Endometrial microvascular endothelial cells (primary cell): Measurements from ENCODE around the gene ATP5F1B. TPM values are rescaled to one million over a fixed set of nuclear protein-coding genes. Genes with fewer than 3 reads are reported as not detected.

Source experiments
- in situ Hi-C: cut with HindIII; loops from 2 replicates; pipeline ENCODE4 v1.10.0; 2017; ENCODE audit warnings: low sequenced_read_pairs, low pct_unique_long_range_greater_than_20kb; ENCODE audit errors: inconsistent ontology term
- total RNA-seq: library from RNA; depleted of rRNA; stranded (reverse); fragments of >200 nt; gene quantifications from one replicate; pipeline ENCODE4 v1.2.3, GENCODE V29; 2015; ENCODE audit errors: inconsistent ontology term

Gene ATP5F1B
- total RNA-seq, 1 donor from 2014 or later = 703 TPM

DNA sequence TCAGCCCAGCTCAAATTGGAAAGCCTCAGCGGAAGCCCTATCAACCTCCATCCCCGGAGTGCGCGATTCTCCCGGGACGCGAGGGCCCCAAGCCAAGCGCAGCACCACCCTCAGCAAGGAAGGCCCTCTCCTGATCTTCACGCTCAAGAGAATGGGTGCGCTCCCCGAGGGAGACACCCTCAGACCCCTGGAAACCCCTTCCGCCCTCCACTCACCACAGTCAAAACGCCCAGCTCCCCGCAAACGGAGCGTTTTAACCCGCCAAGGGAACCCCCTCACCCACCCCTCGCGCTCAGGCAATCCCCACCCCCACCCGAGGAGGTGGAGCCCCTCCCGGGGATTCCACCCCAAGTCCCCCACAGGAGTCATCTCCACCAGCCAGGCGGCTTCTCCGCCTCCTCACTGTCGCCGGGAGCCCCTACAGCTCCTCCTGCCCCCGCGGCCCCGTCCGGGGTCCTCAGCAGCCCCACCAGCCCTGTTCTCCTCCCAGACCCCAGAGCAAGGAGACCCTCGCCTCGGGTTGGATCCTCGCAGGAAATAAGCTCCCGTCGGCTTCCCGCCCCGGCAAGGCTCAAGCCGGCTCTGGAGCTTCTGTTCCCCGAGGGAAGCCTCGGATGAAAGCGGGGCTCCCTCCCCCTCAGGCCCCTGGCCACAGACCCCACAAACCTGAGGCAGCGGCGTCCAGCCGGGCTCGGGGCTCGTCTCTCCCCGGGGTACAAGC is 16.2 kb downstream of the ATP5F1B start:
- in situ Hi-C loops = loop anchor here (10.0 kb wide), 1 partner anchor 105 kb away; the partner anchor contains the start of gene RBMS2

DNA sequence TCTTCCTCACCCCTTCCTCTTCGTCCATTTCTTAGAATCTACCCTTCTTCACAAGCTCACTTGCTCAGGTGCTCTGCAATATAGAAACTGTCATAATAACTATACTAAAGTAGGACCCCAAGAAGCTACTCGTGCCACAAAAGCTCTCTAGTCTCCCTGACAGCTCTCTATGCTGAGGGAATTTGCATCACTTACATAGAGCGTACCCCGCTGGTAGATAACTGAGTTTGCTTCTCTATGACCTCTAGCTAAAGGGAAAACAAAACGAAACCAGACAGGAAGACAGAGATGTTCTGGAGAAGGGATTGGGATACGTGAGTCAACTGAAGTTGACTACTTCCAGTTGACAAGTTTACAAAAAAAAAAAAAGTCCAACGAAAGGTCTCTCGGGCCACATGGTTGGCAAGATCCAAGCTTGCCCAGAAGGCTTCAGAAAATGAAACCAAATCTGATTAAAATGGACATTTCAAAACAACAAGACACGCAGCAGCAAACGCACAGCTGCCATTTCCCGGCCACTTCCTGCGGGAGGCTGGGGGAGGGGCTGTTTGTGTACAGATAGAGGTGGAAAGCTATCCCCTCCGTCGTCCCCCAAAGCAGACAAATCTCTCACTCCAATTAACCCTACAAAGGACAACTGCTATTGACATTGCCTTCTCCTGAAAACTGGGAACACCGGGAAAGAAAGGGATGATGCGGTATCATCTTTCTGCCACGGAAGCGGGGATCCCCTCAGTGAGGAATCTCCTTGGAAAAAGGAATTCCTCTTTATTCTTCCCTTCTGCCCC is 16.9 kb downstream of the ATP5F1B start:
- in situ Hi-C loops = loop anchor here (10.0 kb wide), 1 partner anchor 104 kb away; the partner anchor contains the start of gene RBMS2

DNA sequence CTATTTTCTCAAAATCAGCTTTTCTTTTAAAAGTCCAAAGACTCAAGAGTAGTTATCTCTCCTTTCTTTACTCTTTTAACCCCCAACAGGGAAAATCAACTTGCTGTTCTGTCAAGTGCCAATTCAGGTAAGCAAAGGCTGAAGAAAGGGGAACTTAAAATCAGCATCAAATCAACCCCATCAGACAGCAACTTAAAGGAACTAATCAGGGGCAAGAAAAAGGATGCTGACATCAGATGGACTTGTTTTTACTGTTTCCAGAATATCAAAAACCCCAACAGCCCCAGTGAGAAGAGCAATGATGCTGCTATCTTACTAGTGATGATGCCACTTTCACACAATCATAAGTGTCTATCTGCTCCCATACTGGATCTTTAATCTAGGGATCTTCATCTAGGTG is 19.1 kb downstream of the ATP5F1B start:
- in situ Hi-C loops = loop anchor here (10.0 kb wide), 1 partner anchor 102 kb away; the partner anchor contains the start of gene RBMS2

DNA sequence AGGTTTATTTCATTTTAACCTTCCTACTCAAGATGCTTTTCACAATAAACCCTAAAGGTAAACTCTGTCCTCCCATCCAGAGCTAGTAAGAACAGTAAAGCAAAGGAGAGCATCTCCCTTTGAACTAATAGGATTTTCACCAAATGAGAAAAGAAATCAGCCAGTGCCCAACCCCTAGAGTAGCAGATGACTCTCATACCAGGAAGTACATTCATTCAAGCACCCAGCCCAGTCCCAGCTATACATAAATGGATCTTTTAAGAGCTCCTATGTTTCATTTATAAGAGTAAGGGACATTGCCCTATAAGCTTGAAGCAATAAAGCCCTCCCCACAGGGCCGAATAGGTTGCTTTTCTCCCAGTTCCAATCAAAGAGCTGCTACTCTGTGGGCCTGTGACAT is 23.2 kb downstream of the ATP5F1B start:
- in situ Hi-C loops = loop anchor here (10.0 kb wide), 1 partner anchor 98 kb away; the partner anchor contains the start of gene RBMS2

DNA sequence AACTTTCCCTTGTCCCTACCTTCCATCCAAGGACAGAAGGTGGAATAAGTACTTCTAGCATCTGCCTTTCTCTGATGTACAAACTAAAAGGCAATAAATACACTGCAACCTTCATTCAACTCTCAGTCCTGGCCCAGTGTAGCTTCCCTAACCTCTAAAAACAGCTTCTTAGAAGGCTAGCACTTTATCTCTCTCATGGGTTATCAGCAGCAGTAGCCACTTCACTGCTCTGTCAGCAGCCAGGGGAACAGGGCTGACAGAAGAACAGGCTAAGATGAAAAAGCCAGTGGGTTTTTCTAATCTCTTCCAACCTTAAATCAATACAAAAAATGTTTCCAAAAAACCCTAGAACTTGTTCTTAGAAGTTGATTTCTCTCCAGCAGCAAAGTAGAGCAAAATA is 28.9 kb downstream of the ATP5F1B start:
- in situ Hi-C loops = no loop called here

DNA sequence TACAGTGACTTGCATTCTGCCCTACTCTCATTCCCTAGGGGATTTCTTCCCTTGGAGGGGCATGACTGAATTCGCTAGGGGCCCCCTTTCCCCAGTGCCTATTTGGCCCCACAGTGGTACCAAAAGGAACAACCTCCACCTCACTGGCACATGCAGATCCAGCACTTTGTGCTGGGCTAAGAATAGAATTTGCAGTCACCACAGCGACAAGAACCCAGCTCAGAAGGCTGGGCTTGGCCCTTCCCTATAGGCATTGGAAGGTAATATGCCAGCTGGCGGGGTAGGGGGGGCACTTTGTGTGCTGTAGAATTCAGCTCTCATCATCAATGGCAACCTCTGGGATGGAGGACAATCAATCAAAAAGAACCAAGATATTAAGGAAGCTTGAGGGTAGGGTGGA is 29.5 kb downstream of the ATP5F1B start:
- in situ Hi-C loops = no loop called here

DNA sequence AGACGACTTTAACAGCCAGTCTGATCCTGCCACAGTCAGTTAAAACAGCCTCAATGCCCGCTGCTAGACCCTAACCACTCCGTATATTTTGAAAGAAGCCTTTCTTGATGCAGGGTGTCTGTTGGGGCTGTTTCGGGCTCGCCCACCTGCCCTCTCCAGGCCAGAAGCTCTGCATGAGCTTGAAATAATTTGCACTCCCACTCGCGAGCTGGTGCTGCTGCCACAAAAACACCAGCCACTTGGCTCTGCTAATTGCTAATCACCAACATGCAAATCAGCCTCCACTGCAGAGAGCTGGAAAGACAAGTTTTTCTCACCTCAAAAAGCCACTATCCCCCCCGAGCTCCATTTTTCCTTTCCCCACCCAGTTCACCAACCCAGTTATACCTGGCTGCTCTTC is 31.2 kb downstream of the ATP5F1B start:
- in situ Hi-C loops = no loop called here

DNA sequence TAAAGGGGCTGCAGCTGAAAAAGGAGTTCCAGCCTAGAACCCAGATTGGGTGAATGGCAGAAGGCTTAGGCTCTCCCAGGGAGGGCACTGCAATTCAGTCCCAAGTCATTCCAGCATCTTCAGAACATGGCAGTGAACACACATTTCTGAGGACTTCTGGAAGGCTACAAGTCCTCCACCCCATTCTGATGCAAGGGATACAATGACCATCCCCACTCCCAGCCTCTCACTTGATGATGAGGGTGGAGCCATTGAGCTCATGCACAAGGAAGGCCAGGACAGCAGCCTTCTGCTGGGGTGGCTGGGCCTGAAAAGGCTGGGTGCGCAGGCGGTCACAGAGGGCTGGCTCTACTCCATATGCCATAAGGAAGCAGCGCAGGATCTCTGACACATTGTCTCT is 41.4 kb downstream of the ATP5F1B start:
- in situ Hi-C loops = no loop called here

DNA sequence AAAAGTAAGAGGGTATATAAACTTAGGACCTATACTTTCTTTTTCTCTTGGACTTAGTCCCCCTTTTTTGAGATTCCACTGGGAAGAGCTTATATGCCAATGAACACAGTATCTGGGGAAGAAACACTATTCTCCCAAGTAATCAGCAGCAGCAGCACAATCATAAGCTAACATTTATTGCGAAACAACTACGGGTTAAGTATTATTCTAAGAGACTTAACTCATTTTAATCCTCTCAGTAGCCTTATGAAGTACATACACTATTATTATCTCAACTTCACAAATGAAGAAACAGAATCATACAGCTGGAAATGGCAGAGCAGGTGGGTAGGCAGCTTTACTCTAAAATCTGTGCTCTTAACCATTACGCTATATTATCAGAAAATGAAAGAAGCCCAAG is 43.5 kb downstream of the ATP5F1B start:
- in situ Hi-C loops = no loop called here

DNA sequence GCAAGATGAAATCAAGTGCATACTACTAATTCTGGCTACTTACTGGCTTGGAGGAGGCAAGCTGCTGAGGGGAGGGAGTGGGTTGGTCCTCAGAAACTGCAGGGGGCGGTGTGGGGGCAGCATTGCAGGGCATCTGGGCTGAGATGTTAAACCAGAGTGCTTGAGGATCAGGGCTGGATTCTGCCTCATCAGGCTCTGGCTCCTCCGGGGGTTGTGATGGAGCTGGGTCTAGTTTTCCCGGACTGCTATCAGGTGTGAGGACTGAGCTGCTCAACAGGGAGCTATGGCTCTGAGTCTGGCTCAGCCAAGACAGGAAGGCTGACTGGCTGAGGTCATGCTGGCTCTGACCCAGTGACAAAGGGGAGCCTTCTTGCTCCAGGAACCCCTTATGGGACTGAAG is 44.3 kb downstream of the ATP5F1B start:
- in situ Hi-C loops = no loop called here

DNA sequence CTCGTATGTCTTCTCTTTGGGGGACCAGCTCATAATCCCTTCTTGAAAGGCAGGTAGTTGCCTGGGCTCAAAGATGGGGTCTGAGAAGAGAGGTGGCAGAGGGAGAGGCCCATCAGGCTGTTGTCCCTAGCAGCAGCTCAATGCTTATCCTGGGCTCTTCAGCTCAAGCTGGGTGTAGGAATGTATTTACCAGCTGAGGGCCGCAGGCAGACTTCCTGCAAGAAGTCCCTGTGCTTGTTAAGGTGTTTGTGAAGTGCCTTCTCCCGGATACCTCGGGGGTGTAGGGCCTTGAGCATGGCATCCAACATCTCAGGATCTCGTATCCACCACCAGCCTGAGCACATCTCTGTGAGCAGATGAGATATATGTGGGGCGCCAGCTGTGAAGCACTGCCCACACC is 45.0 kb downstream of the ATP5F1B start:
- in situ Hi-C loops = no loop called here

DNA sequence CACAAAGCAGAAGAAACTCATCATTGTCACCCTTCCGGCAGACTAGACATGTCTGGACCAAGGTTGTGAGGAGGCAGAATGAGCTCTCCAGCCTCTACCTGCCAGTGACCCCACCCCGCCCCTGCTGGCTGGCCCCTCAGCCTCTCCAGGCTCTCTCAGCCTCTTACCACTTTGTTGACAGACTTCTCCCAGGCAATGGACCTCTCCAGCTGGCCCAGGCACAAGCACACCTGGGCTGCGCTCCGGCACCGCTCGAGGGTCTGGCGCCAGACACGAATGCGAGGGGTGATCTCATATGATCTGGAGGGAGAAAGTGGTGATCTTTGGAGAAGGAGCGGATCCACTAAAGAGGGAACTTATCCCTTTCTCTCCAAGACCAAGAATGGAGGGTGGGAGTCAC is 46.0 kb downstream of the ATP5F1B start:
- in situ Hi-C loops = no loop called here

DNA sequence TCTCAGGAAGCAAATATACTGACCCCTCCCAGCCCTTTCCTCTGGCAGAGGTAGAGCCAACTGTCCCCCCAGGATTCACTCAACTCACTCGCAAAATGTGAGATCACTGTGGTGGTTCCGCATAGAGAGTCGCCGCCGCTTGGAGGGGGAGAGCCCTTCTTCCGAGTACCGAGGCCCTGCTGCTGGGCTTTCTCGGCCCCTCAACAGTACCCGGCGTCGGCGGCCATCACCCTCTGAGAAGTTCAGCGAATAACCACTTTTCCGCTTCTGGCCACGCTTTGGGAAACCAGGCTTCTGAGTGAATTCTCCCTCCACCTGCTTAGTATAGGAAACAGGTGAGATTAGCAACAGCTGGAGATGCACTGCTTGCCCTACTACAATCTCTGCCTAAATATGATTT is 46.7 kb downstream of the ATP5F1B start:
- in situ Hi-C loops = no loop called here

DNA sequence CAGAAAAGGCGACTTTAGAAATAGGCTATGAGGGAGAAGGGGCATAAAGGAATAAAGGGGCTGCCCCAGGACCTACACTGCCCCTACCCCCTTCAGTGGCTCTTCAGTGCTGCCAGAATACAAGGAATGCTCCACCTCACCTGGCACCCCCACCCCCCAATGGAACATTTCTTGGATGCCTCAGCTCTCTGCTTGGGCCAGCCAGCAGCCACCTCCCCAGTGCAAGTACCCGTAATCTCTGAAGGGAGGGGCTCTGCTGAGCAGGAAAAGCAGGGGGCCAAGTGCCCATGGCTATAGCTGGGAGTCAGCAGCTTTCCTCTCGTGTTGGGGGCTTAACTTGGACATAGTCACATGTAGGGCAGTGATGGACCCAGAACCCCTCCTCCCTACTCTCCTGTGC is 49.0 kb downstream of the ATP5F1B start:
- in situ Hi-C loops = no loop called here

DNA sequence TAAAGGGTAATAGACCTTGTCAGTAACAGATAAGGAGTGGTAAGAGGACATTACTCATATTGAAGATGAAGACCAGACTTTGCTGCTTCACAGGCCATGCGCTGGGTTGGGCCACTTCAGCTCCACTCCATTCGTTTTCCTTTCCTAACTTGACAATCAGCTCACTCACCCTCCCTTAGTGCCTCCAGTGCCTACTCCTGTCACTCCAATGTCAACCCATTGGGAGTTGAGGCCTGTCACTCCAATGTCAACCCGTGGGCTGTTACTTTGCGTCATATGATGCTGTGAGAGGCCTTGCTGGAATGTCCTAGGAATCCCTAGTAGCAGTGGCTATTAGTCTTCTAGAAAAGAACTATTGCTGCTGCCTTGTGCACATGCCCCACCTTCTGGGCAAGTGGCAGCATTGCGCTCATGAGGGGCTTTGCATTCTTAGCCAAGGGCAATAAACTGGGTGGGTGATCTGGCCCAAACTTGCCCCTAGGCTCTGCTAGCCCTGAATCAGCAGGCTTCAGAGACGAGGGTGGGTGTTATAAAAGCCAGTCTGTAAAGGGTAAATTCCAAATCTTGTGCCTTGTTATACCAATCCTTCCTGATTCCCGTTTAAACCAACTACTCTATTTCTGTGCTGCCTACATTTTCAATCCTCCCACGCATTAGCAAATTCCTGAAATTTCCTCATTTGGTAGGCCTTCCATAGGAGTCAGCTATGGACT is 51.7 kb downstream of the ATP5F1B start:
- in situ Hi-C loops = no loop called here

DNA sequence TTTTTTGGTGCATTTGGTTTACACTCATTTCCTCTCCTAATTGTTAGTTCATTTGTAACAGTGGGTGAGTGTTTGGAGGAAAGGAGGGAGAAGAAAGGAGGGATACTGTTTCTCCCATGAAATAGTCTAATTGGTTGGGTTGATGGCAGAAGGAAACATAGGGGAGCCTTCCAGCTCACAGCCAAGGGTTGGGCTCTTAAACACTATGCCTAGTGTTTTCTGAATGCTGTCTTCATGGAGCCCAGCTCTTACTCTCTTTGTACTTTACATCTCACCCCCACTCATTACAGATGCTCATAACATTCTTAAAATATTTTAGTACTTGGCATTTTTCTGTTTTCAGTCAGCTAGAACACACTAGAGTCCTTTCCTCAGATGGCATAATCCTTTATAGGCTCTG is 53.8 kb downstream of the ATP5F1B start:
- in situ Hi-C loops = no loop called here

DNA sequence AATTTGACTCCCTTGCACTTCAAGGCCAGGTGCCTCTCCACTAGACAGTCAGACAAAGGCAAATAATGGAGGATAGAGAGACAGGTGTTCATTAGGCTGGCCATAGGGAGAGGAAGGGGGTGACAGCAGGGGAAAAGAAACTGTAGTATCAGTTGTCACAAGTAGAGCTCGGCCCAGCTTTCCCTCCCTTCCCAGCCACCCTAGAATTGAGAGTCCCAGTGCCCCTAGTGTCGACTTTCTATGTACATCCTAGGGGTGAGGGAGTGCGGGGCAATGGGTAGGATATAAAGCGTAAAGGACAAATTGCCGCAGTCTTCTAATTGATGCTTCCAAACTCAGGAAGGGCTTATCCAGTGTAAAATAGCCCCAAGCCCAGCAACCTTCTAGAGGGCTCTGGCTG is 54.7 kb downstream of the ATP5F1B start:
- in situ Hi-C loops = no loop called here

DNA sequence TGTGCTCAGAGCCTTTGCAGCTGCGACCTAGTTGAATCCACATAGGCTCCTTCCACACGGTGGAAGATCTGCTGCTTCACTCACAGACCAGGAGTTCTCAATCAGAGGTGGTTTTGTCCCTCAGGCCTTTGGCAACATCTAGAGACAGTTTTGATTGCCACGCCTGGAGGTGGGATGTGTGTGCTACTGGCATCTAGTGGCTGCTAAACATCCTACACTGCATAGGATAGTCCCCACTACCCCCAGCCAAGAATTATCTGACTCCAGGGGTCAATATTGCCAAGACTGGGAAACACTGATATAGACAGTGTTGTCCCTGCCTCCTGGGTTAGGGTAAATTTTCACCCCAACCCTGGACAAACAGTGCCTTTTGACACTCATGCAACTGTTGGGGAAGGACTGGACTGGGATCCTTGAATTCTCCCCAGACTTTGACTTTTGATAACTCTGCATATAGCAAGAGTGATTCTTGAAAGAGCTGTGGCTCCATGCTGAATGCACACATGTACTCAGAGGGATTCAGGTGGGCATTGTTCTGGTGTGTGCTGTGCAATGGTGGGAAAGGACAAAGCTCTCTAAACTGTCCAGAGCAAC is 55.5 kb downstream of the ATP5F1B start:
- in situ Hi-C loops = no loop called here

DNA sequence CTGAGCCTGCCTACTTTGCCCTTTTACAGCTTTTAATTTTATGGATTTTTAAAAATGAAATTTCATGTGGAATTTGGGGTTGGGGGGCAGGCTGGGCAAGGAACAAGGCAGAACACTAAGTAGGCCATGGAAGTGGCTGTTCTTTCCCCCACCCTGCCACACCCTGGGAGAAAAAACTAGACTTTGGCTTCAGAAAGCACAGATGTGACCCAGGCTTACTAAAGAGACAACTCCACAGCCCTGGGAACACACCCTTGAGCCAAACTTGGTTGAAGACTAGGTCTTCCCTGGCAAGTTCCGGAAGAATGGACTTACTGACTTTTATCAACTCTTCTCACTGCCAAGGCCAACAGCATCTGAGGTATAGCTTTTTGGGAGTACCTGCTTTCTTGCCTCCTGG is 56.0 kb downstream of the ATP5F1B start:
- in situ Hi-C loops = no loop called here
